22Rv1 (cell line): ENCODE results near the gene NOD1.

Source experiments
- ZFX ChIP-seq: fragments of 450-650 bp; IDR thresholded peaks from 2 replicates; pipeline ENCODE4 v1.6.1; 2017; ENCODE audit warnings: antibody characterized with exemption, borderline replicate concordance
- TF ChIP-seq, protein P1 (sequence below): fragments of 450-650 bp; IDR thresholded peaks from 2 replicates; pipeline ENCODE4 v1.5.1; 2017; ENCODE audit warnings: mild to moderate bottlenecking

DNA sequence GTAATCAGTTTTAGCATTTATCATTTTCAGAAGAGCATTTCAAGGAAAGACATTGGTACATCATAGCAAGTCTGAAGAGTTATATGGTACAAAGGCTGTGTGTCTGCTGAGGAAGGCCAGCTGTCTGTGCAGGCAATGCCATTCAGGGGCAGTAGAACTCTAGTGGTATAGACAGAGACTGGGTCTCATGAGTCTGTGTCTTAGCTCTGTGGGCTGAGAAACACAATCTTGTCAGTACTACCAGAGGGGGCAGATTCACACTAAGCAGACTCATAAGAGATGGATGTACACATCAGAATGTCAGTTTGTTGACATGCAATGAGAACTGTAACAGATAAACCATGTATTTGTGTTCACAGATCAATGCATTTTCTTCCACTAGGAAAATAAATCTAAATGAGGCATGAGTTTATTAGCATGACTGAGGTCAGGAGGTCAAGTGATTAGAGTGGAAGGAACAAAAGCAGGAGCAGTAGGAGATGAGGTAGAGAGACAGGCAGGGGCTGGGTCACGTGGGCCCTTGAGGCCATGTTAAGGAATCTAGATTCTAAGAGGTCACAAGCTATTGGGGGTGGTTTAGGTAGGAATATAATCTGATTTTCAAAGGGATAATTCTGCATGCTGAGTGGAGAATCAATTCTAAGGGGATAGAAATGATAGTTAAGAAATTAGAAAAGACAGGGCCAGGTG, 33.5 kb upstream of the NOD1 start:
- TF ChIP-seq, protein P1, sequence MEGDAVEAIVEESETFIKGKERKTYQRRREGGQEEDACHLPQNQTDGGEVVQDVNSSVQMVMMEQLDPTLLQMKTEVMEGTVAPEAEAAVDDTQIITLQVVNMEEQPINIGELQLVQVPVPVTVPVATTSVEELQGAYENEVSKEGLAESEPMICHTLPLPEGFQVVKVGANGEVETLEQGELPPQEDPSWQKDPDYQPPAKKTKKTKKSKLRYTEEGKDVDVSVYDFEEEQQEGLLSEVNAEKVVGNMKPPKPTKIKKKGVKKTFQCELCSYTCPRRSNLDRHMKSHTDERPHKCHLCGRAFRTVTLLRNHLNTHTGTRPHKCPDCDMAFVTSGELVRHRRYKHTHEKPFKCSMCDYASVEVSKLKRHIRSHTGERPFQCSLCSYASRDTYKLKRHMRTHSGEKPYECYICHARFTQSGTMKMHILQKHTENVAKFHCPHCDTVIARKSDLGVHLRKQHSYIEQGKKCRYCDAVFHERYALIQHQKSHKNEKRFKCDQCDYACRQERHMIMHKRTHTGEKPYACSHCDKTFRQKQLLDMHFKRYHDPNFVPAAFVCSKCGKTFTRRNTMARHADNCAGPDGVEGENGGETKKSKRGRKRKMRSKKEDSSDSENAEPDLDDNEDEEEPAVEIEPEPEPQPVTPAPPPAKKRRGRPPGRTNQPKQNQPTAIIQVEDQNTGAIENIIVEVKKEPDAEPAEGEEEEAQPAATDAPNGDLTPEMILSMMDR: no peak
- no peak for TF ChIP-seq ZFX
